HCT116 (cell line): ENCODE measurements around the gene DDX60.

Experiments
- CEBPB ChIP-seq: IDR thresholded peaks from 2 replicates; pipeline ENCODE4 v1.6.1; 2012; ENCODE audit warnings: low read depth
- EZH2 ChIP-seq: fragments of 200-600 bp; sonication (generic); IDR thresholded peaks from 2 replicates; pipeline ENCODE4 v1.6.1; 2017; ENCODE audit warnings: antibody characterized with exemption, mixed run types
- EZH2phosphoT487 ChIP-seq: fragments of 200-600 bp; IDR thresholded peaks from 2 replicates; pipeline ENCODE4 v1.6.1; 2018; ENCODE audit warnings: antibody characterized with exemption, borderline replicate concordance
- POLR2A ChIP-seq: IDR thresholded peaks from 2 replicates; pipeline ENCODE4 v1.7.0; 2011; ENCODE audit warnings: borderline replicate concordance; ENCODE audit not compliant: insufficient read depth, insufficient read length; ENCODE audit errors: extremely low read depth
- TF ChIP-seq, protein P1 (sequence below), 3 experiments: fragments of 200-600 bp in 1 of 3; sonication (generic) in 1 of 3; IDR thresholded peaks in 2 of 3; conservative IDR thresholded peaks in 1 of 3; 2 replicates each; pipeline ENCODE4 v1.5.1; 2012 to 2017; ENCODE audit warnings: low read depth in 2 of 3, low read length in 2 of 3, antibody characterized with exemption in 1 of 3, borderline replicate concordance in 1 of 3, control low read depth in 1 of 3, mild to moderate bottlenecking in 1 of 3, mixed read lengths in 1 of 3, mixed run types in 1 of 3, moderate library complexity in 1 of 3; ENCODE audit not compliant: insufficient read depth in 1 of 3
- TF ChIP-seq, protein P2 (sequence below): IDR thresholded peaks from 2 replicates; pipeline ENCODE4 v1.6.1; 2012

DNA sequence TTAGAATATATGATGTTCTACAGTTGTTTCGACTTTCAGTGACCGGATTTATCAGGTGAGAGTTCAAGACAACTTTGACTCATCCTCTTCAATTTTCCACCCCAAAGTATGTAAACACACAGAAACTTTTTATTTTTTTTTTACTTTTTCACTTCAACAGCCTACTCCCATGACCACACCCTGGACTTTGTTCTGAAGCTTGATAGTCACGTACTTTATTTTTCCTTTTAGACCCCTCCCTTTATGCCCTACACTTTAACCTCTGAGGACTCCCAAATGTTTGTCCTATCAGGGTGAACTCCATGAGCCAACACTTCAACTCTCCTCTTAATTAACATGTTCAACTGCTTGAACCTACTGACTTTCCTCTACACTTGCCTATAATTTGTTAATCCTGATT is 2.5 kb upstream of the DDX60 start:
- TF ChIP-seq, protein P1, sequence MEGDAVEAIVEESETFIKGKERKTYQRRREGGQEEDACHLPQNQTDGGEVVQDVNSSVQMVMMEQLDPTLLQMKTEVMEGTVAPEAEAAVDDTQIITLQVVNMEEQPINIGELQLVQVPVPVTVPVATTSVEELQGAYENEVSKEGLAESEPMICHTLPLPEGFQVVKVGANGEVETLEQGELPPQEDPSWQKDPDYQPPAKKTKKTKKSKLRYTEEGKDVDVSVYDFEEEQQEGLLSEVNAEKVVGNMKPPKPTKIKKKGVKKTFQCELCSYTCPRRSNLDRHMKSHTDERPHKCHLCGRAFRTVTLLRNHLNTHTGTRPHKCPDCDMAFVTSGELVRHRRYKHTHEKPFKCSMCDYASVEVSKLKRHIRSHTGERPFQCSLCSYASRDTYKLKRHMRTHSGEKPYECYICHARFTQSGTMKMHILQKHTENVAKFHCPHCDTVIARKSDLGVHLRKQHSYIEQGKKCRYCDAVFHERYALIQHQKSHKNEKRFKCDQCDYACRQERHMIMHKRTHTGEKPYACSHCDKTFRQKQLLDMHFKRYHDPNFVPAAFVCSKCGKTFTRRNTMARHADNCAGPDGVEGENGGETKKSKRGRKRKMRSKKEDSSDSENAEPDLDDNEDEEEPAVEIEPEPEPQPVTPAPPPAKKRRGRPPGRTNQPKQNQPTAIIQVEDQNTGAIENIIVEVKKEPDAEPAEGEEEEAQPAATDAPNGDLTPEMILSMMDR (IDR thresholded peaks at IDR 0.05 in 2 of 3, conservative IDR thresholded peaks at IDR 0.05 in 1 of 3; ENCODE audit: borderline replicate concordance in 1 of 3, insufficient read depth in 1 of 3, low read depth in 2 of 3, low read length in 2 of 3): no peak
- TF ChIP-seq EZH2phosphoT487: no peak
- no peak for TF ChIP-seq EZH2
- no peak for TF ChIP-seq POLR2A
- TF ChIP-seq, protein P2, sequence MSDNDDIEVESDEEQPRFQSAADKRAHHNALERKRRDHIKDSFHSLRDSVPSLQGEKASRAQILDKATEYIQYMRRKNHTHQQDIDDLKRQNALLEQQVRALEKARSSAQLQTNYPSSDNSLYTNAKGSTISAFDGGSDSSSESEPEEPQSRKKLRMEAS: no peak
- no peak for TF ChIP-seq CEBPB
